ENCODE measurements around the gene UBXN7. TPM values are rescaled to one million over a fixed set of nuclear protein-coding genes. Genes with fewer than 3 reads are reported as not detected.
A peak's percentile ranks its signal among the peaks of the same experiment; 100 is the strongest.
"Not testable (repeated sequence)": the region's sequence is repeated elsewhere in the genome, so short reads cannot be mapped to it uniquely, and the experiment has no call there.

The UBXN7 gene
- total RNA-seq, 1 donor from 2014 or later = 57.6 TPM

GRCh38 chr3:196423044-196423781, 9.0 kb downstream of the UBXN7 start:
- no peak for TF ChIP-seq CTCF (IDR thresholded peaks at IDR 0.05)
- no peak overlapping the region for H3K4me3 Mint-ChIP-seq (ENCODE audit: unreplicated experiment)
- H3K27ac Mint-ChIP-seq (ENCODE audit: unreplicated experiment) = no peak overlapping the region
- H3K4me1 Mint-ChIP-seq (ENCODE audit: low read depth) = peaks cover 25% of the 10 kb centered on the region
- DNase-seq (ENCODE audit: low spot score) = no peak
- no peaks in the 10 kb centered on the region for H3K9me3 Mint-ChIP-seq (ENCODE audit: low read depth)
- H3K36me3 Mint-ChIP-seq (ENCODE audit: low read depth) = no peaks in the 10 kb centered on the region
- H3K27me3 Mint-ChIP-seq (ENCODE audit: low read depth) = no peaks in the 10 kb centered on the region

GRCh38 chr3:196421668-196422067, 10.6 kb downstream of the UBXN7 start:
- not testable (repeated sequence) for H3K27ac Mint-ChIP-seq (ENCODE audit: unreplicated experiment); H3K36me3 Mint-ChIP-seq (ENCODE audit: low read depth); H3K27me3 Mint-ChIP-seq (ENCODE audit: low read depth); DNase-seq (ENCODE audit: low spot score); H3K9me3 Mint-ChIP-seq (ENCODE audit: low read depth); H3K4me3 Mint-ChIP-seq (ENCODE audit: unreplicated experiment)
- H3K4me1 Mint-ChIP-seq (ENCODE audit: low read depth) = peaks cover 30% of the 10 kb centered on the region

- H3K4me3 Mint-ChIP-seq (ENCODE audit: unreplicated experiment) = no peak overlapping the region
- DNase-seq (ENCODE audit: low spot score) = no peak
These were observed 12.8 kb downstream of the UBXN7 start for GRCh38 chr3:196419386-196419785.

GRCh38 chr3:196418601-196419000, 13.6 kb downstream of the UBXN7 start:
- Mint-ChIP-seq H3K27me3 (ENCODE audit: low read depth) (no peaks in the 10 kb centered on the region), H3K4me3 (ENCODE audit: unreplicated experiment) (no peak overlapping the region), H3K9me3 (ENCODE audit: low read depth) (no peaks in the 10 kb centered on the region), H3K4me1 (ENCODE audit: low read depth) (peaks cover 37% of the 10 kb centered on the region), H3K27ac (ENCODE audit: unreplicated experiment) (no peak overlapping the region), H3K36me3 (ENCODE audit: low read depth) (no peaks in the 10 kb centered on the region)
- no peak for DNase-seq (ENCODE audit: low spot score)
- no peak for TF ChIP-seq CTCF (IDR thresholded peaks at IDR 0.05)

More at GRCh38 chr3:196419386-196419785, 12.8 kb downstream of the UBXN7 start:
- Mint-ChIP-seq H3K36me3 (ENCODE audit: low read depth) (no peaks in the 10 kb centered on the region), H3K9me3 (ENCODE audit: low read depth) (no peaks in the 10 kb centered on the region), H3K27me3 (ENCODE audit: low read depth) (no peaks in the 10 kb centered on the region), H3K4me1 (ENCODE audit: low read depth) (peaks cover 35% of the 10 kb centered on the region), H3K27ac (ENCODE audit: unreplicated experiment) (no peak overlapping the region)
- no peak for TF ChIP-seq CTCF (IDR thresholded peaks at IDR 0.05)

- Mint-ChIP-seq H3K36me3 (ENCODE audit: low read depth) (peaks cover 1% of the 10 kb centered on the region), H3K27me3 (ENCODE audit: low read depth) (no peaks in the 10 kb centered on the region), H3K4me1 (ENCODE audit: low read depth) (peaks cover 26% of the 10 kb centered on the region), H3K9me3 (ENCODE audit: low read depth) (peaks cover 3% of the 10 kb centered on the region), H3K4me3 (ENCODE audit: unreplicated experiment) (no peak overlapping the region), H3K27ac (ENCODE audit: unreplicated experiment) (peak overlapping the region; percentile 78)
- no peak for DNase-seq (ENCODE audit: low spot score)
- TF ChIP-seq CTCF (IDR thresholded peaks at IDR 0.05) = no peak
These were observed 17.8 kb downstream of the UBXN7 start for GRCh38 chr3:196414469-196414868.

GRCh38 chr3:196412704-196413103, 19.5 kb downstream of the UBXN7 start:
- Mint-ChIP-seq H3K4me3 (ENCODE audit: unreplicated experiment) (no peak overlapping the region), H3K27ac (ENCODE audit: unreplicated experiment) (no peak overlapping the region), H3K9me3 (ENCODE audit: low read depth) (peaks cover 14% of the 10 kb centered on the region), H3K27me3 (ENCODE audit: low read depth) (no peaks in the 10 kb centered on the region), H3K36me3 (ENCODE audit: low read depth) (peaks cover 4% of the 10 kb centered on the region), H3K4me1 (ENCODE audit: low read depth) (peaks cover 29% of the 10 kb centered on the region)
- TF ChIP-seq CTCF (IDR thresholded peaks at IDR 0.05) = no peak
- DNase-seq (ENCODE audit: low spot score) = no peak
